Measurements from ENCODE around the gene TNRC6A.

DNA sequence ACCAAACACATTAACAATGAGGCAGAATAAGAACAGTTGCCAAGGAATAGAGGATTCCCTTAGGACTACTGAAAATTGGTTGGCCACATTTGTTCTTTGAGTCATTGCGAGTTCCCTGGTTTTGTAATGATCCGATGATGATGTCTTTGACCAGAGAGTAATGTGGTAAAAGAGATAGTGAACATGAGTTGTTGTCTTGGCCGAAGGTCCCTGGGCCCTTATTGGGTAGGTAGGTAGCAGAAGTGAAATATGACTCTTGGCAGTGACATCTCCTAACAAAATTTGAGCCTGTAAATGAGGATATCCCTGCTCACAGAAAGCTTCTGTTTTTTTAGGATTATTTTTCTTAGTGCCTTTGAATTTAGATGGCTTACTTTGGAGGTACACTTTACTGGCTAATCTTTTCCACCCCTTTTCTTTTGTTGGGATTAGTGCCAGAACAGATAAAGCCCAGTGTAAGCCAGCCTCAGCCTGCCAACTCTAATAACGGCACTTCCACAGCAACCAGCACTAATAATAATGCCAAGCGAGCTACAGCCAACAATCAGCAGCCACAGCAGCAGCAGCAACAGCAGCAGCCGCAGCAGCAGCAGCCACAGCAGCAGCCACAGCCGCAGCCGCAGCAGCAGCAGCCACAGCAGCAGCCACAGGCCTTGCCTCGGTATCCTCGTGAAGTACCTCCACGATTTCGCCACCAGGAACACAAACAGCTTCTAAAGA is 47.2 kb downstream of the TNRC6A start:
- TF ChIP-seq, protein P1, sequence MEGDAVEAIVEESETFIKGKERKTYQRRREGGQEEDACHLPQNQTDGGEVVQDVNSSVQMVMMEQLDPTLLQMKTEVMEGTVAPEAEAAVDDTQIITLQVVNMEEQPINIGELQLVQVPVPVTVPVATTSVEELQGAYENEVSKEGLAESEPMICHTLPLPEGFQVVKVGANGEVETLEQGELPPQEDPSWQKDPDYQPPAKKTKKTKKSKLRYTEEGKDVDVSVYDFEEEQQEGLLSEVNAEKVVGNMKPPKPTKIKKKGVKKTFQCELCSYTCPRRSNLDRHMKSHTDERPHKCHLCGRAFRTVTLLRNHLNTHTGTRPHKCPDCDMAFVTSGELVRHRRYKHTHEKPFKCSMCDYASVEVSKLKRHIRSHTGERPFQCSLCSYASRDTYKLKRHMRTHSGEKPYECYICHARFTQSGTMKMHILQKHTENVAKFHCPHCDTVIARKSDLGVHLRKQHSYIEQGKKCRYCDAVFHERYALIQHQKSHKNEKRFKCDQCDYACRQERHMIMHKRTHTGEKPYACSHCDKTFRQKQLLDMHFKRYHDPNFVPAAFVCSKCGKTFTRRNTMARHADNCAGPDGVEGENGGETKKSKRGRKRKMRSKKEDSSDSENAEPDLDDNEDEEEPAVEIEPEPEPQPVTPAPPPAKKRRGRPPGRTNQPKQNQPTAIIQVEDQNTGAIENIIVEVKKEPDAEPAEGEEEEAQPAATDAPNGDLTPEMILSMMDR (IDR thresholded peaks at IDR 0.05), result no peak
- no peak for TF ChIP-seq POLR2AphosphoS5 (IDR thresholded peaks at IDR 0.05)

All from breast epithelium (tissue), 3 donors.